NCI-H82 treated with DMSO at 0.1 percent for 48 hours (cell line): Measurements from ENCODE around the gene ZSCAN18.
"Not testable (repeated sequence)": the region's sequence is repeated elsewhere in the genome, so short reads cannot be mapped to it uniquely, and the experiment has no call there.

Experiments
- DNase-seq: peaks from one replicate; lab custom pipeline; 2025; ENCODE audit not compliant: unreplicated experiment; lab: John Stamatoyannopoulos, UW

The ZSCAN18 gene

GRCh38 chr19:58097781-58098681 is at the start of gene ZSCAN18:
ZSCAN18 (minus strand) TSS chr19:58098231; CDS start chr19:58090267, 7,964 bp downstream.
- DNase-seq, result peak; percentile 91

DNA sequence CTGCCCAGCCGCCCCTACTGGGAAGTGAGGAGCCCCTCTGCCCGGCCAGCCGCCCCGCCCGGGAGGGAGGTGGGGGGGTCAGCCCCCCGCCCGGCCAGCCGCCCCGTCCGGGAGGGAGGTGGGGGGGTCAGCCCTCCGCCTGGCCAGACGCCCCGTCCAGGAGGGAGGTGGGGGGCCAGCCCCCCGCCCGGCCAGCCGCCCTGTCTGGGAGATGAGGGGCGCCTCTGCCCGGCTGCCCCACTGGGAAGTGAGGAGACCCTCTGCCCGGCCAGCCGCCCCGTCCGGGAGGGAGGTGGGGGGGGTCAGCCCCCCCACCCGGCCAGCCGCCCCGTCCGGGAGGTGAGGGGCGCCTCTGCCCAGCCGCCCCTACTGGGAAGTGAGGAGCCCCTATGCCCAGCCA is 49.4 kb upstream of the ZSCAN18 start:
- DNase-seq, result not testable (repeated sequence)

DNA sequence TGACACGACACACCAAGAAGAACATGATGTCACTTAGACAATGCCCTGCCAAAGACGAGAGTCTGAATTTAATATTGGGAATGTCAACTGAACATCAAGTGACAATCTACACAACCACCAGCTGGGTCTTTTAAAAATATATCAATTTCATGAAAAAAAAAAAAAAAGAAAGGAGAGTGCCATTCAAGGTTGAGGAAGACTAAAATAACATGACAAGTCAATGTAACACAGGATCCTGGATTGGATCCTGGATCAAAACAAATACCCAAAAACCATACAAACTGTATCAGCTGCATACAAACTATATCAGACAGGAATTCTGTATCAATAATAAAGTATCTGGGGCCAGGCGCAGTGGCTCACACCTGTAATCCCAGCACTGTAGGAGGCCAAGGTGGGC is 47.8 kb upstream of the ZSCAN18 start:
- no peak for DNase-seq

DNA sequence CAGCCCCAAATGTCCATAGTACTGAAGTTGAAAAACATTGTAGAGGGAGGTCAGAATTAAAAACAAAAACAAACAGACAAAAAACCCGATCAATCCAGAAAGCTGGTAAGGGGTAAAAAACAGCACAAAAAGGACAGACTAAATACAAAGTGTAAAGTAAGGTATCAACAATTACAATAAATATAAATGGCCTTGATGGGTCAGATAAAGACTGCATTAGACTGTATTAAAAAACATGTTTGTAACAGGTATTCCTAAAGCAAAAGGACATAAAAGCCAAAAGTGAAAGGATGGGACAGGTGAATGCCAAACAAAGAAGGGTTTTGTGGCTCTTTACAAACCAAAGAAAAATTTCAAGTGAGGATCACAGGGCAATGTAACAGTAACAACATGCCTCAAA is 36.2 kb upstream of the ZSCAN18 start:
- no peak for DNase-seq

- no peak for DNase-seq
Observed at GRCh38 chr19:58129284-58129683, 31.3 kb upstream of the ZSCAN18 start.

DNA sequence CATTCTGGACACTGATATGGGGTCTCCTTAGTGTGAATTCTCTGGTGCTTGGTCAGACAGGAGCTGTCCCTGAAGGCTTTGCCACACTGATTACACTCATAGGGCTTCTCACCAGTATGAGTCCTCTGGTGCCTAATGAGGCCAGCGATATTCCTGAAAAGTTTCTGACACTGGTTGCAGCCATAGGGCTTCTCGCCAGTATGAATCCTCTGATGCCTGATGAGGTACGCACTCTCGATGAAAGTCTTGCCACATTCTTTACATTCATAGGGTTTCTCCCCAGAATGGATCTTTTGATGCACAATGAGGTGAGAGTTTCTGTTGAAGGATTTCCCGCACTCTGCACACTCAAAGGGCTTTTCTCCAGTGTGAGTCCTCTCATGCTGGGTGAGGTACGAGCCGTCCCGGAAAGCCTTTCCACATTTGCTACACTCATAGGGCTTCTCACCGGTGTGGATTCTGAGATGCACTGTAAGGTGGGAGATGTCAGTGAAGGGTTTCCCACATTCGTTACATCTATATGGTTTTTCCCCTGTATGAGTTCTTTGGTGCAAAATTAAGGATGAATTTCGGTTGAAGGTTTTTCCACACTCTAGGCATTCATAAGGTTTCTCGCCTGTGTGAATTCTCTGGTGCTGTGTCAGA is 30.1 kb upstream of the ZSCAN18 start:
- DNase-seq, result no peak

DNA sequence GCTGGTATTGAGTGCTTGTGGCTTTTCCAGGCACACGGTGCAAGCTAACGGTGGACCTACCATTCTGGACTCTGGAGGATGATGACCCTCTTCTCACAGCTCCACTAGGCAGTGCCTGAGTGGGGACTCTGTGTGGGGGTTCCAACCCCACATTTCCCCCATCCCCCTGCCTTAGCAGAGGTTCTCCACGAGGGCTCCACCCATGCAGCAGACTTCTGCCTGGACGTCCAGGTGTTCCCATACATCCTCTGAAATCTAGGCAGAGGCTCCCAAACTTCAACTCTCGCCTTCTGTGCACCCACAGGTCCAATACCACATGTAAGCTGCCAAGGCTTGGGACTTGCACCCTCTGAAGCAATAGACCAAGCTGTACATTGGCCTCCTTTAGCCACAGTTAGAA is 25.3 kb upstream of the ZSCAN18 start:
- no peak for DNase-seq

DNA sequence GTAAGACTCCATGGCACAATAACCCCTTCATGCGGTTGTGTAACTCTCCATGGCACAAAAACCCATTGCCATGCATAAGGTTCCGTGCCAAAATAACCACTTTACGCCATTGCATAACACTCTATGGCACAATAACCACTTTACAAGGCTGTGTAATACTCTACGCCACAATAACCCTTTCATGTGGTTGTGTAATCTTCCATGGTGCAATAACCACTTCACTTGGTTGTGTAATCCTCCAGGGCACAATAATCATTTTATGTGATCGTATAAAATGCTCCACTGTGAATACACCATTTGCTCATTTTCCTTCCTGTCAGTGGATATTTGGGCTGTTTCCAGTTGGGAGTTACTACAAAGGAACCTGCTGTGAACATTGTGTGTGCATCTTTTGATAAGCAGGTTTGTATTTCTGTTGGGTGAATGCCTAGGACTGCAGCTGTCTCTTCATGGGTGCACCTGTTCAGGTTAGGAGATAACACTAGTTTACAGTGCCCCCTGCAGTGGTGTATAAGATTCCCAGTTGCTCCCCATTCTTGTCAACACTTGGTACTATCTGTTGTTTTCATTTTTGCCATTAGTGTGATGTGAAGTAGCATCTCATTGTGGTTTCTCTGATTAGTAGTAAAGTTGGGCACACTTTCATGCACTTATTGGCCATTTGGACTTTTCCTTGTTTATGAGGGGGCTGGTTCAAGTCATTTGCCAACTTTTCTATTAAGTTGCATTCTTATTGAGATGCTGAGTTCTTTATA is 21.1 kb upstream of the ZSCAN18 start:
- no peak for DNase-seq

- no peak for DNase-seq
Observed at GRCh38 chr19:58117841-58118575, 20.0 kb upstream of the ZSCAN18 start.

- no peak for DNase-seq
Observed at GRCh38 chr19:58108546-58108817, 10.5 kb upstream of the ZSCAN18 start.

- no peak for DNase-seq
Observed at GRCh38 chr19:58107778-58108545, 9.9 kb upstream of the ZSCAN18 start.

DNA sequence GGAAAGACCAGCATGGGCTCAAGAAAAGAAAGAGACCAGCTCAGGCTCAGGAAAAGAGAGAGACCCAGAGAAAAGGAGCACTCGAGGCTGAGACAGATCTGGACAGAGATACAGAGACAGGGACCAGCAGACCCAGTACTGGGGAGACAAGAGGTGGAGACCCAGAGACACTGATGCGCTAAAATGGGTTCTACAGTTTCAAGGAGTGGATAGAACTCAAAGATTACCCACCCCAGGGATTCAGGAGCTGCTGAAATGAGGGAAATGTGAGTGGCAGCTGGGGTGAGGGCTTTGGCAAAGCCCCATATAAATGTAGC is 609 bp upstream of the ZSCAN18 start:
- DNase-seq, result no peak

DNA sequence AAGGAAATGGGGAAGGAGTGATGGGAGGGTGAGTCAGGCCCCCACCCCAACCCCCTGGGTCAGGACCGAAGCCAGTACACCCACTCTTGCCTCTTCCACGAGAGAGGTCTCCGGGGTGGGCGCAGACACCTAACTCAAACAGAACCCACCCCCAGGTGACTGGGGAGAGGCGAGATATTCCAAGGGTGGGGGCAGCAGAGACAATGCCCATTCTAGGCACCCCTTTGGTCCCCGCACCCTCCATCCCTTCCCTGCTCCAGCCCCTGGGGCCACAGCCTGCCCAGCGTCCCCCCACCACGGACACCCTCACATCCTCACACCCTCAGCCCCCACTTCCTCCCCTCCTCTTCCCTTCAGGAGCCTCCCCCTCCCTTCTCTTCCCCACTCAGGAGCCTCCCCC is 682 bp downstream of the ZSCAN18 start:
- no peak for DNase-seq

GRCh38 chr19:58096884-58097283 is 1.1 kb downstream of the ZSCAN18 start:
- no peak for DNase-seq

- no peak for DNase-seq
Observed at GRCh38 chr19:58095328-58095727, 2.7 kb downstream of the ZSCAN18 start.

DNA sequence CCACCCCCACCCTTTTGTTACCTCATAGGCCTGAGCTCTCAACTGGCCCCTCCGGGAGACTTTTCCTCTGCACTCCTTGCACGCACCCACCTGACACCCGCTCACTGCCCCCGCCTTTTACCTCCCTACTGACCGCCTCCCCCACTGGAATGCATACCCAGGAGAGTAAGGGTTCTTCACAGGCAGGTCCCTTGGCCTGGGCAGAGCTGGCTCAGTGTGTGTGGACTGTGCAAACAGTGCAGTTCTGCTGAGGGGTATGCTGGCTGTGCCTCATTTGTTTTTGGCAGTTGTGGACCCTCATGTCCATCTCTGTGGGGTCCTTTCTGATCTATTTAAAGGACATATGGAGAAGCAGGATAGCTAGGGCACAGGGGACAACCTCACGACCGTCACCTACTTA is 5.0 kb downstream of the ZSCAN18 start:
- DNase-seq, result no peak

- DNase-seq, result no peak
Observed at GRCh38 chr19:58091251-58091995, 6.6 kb downstream of the ZSCAN18 start.

DNA sequence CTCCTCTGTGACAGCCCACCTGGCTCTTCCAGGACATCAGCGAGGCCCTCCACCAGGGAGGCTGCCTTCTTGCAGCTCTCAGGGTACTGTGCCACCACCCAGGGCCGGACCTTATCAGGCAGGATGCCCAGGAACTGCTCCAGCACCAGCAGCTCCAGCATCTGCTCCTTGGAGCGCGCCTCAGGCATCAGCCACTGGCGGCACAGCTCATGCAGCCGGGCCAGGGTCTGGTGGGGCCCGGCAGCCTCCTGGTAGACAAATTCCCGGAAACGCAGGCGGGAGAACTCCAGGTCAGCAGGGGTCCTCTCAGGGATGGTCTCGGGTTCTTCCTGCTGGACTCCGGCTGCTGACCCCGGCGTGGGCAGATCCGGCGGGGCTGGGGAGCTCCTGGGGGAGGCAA is 8.2 kb downstream of the ZSCAN18 start:
- DNase-seq, result no peak

DNA sequence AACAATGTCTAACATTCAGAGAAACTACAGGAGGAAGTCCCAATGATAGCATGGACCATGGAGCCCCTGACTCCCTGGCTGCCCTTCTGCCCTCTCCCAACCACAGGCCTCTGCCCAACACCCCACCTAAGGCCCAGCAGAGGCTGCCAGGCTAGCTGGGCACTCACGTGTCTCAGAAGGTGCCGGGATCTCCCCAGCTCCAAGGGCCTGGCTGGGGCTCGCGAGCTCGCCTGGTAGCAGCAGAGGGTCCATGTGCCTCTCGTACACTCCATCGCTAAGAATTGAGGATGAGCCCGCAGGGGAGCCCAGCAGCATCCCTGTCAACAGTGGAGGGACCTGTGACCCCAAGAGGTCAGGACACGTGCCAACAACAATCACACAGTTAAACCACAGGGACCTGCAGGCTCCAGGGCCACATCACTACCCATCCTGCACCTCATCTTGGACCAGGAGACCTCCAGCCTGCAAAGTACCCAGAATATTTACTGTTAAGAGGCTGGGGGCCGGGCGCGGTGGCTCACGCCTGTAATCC is 9.4 kb downstream of the ZSCAN18 start:
- DNase-seq, result no peak
